ENCODE data around the gene VTI1A.

DNA sequence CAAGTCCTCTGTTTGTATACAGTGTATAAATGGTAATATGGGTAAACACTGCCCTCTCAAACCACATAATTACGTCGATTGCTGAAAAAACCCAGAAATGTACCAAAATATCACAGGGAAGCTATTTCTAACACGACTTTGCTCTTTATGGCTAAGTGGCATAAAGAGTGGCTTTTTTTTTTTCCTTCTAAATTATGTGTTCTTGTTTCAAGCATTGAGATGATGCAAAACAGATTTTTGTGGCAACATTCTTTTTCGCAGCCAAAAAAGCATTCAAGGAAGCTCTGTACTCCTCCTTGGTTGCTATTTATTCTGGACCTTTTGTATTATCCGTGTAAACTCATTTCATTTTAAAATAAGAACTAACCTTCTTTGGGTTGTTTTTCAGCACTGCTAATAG lies 138.9 kb downstream of the VTI1A start:
- TF ChIP-seq EZH2 (IDR thresholded peaks at IDR 0.05; ENCODE audit: insufficient read depth, low read length), result no peak
- TF ChIP-seq, protein P1, sequence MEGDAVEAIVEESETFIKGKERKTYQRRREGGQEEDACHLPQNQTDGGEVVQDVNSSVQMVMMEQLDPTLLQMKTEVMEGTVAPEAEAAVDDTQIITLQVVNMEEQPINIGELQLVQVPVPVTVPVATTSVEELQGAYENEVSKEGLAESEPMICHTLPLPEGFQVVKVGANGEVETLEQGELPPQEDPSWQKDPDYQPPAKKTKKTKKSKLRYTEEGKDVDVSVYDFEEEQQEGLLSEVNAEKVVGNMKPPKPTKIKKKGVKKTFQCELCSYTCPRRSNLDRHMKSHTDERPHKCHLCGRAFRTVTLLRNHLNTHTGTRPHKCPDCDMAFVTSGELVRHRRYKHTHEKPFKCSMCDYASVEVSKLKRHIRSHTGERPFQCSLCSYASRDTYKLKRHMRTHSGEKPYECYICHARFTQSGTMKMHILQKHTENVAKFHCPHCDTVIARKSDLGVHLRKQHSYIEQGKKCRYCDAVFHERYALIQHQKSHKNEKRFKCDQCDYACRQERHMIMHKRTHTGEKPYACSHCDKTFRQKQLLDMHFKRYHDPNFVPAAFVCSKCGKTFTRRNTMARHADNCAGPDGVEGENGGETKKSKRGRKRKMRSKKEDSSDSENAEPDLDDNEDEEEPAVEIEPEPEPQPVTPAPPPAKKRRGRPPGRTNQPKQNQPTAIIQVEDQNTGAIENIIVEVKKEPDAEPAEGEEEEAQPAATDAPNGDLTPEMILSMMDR (IDR thresholded peaks at IDR 0.05; ENCODE audit: insufficient read depth, low read depth, low read length), result no peak

Measured in astrocyte (in vitro differentiated cells and primary cell).